H1 (cell line): Measurements from ENCODE around the gene GFRA3.

Source experiments
- ATF2 ChIP-seq: IDR thresholded peaks from 2 replicates; pipeline ENCODE4 v1.6.1; 2012; ENCODE audit warnings: low read length, inconsistent platforms
- EGR1 ChIP-seq: IDR thresholded peaks from 2 replicates; pipeline ENCODE4 v1.6.1; 2011; ENCODE audit warnings: low read depth, low read length, borderline replicate concordance
- NANOG ChIP-seq: IDR thresholded peaks from 2 replicates; pipeline ENCODE4 v1.6.1; 2011; ENCODE audit warnings: low read length, low read depth, mild to moderate bottlenecking, inconsistent platforms; ENCODE audit not compliant: insufficient read depth, poor library complexity, severe bottlenecking
- POLR2A ChIP-seq, 2 experiments: IDR thresholded peaks; 1 replicate in 1 of 2; 2 replicates in 1 of 2; pipeline ENCODE4 v1.6.1; 2011; ENCODE audit warnings: low read depth in 2 of 2, low read length in 2 of 2, mild to moderate bottlenecking in 2 of 2; ENCODE audit errors: control extremely low read depth in 1 of 2
- SIX5 ChIP-seq: IDR thresholded peaks from 2 replicates; pipeline ENCODE4 v1.6.1; 2011; ENCODE audit warnings: mild to moderate bottlenecking, low read depth, low read length
- YY1 ChIP-seq: IDR thresholded peaks from 2 replicates; pipeline ENCODE4 v1.6.1; 2011; ENCODE audit warnings: low read depth, mild to moderate bottlenecking, low read length
- TF ChIP-seq, protein P1 (sequence below), 3 experiments: IDR thresholded peaks; 1 replicate in 2 of 3; 2 replicates in 1 of 3; pipeline versions ENCODE4 v1.5.1 to v1.6.1; 2011; ENCODE audit warnings: low read length in 3 of 3, mild to moderate bottlenecking in 3 of 3, inconsistent platforms in 2 of 3, low read depth in 1 of 3, moderate library complexity in 1 of 3; ENCODE audit not compliant: insufficient read depth in 1 of 3; ENCODE audit errors: control extremely low read depth in 1 of 3

GRCh38 chr5:138289296-138289695, 14.9 kb upstream of the GFRA3 start:
- TF ChIP-seq ATF2 (no peak), SIX5 (no peak), POLR2A (IDR thresholded peaks at IDR 0.05; ENCODE audit: control extremely low read depth in 1 of 2, low read depth in 2 of 2, low read length in 2 of 2) (no peak), YY1 (no peak), EGR1 (no peak), NANOG (no peak)
- TF ChIP-seq, protein P1, sequence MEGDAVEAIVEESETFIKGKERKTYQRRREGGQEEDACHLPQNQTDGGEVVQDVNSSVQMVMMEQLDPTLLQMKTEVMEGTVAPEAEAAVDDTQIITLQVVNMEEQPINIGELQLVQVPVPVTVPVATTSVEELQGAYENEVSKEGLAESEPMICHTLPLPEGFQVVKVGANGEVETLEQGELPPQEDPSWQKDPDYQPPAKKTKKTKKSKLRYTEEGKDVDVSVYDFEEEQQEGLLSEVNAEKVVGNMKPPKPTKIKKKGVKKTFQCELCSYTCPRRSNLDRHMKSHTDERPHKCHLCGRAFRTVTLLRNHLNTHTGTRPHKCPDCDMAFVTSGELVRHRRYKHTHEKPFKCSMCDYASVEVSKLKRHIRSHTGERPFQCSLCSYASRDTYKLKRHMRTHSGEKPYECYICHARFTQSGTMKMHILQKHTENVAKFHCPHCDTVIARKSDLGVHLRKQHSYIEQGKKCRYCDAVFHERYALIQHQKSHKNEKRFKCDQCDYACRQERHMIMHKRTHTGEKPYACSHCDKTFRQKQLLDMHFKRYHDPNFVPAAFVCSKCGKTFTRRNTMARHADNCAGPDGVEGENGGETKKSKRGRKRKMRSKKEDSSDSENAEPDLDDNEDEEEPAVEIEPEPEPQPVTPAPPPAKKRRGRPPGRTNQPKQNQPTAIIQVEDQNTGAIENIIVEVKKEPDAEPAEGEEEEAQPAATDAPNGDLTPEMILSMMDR (IDR thresholded peaks at IDR 0.05; ENCODE audit: control extremely low read depth in 1 of 3, insufficient read depth in 1 of 3, low read depth in 1 of 3, low read length in 3 of 3), result no peak
